ENCODE data around the gene ZNF518B.
"Not testable (repeated sequence)": the region's sequence is repeated elsewhere in the genome, so short reads cannot be mapped to it uniquely, and the experiment has no call there.

ZNF518B gene

DNA sequence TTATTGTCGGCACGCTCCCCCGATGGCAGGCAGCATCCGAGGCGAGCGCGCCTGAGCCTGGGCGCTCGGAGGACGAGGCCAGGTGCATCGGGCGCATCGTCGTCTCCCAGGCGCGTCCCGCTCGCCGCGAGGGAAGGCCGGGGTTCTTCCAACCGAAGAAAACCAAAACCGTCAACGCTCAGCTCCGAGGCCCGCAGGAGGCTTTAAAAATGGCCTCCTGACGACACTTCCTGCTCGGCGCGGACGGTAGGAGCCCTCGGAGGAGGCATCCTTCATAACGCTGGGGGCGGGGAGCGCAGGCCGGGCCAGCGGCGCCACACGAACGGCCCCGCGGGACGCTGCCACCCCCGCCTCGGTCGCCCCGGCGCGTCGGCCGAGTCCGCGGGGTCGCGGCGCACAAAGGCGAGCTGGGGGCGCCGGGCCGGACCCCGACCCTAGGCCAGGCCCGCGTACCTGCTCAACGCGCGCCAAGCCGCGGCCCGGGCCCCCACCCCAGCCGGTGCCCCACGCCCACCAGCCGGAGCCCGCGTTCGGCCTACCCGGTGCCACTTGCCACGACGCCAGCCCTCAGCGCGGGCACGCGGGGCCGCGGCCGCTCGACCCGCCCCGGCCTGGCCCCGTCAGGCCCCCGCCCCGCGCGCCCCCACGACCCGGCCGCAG is 501 bp downstream of the ZNF518B start:
- peak; percentile 62 to 69 for DNase-seq

DNA sequence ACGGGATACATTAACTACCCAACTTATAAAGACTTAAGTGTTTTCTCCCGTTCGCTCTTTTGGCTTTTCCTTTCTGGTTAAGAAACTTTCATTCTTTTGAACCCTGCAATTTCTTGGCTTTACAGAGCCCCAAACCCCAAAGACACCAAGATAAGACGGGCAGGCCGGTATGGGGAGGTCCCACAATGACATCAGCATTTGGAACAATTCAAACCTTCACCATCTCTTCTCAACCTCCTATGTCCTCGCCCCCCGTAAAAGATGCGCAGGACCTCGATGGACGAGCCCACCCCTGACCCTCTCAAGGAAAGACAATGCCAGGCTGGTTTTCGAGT is 999 bp downstream of the ZNF518B start:
- no peak for DNase-seq

DNA sequence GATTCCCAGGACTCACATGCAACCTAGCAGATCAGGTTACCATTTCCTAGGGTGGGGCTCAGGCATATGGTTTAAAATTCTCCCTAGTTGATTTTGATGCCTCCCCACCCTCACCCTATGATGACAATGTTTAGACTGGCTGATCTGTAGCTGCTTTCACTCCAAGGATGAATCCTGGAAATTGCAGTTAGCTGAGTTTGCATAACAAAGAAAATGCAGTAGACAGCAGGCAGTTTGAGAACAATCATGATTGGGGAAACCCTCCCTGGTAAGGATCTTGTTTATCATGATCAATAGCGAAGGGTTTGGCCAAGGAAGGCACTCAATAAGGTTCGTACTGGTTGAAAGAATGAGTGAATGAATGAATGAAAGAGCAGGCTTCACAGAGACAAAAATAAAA is 2.1 kb downstream of the ZNF518B start:
- DNase-seq, result no peak

DNA sequence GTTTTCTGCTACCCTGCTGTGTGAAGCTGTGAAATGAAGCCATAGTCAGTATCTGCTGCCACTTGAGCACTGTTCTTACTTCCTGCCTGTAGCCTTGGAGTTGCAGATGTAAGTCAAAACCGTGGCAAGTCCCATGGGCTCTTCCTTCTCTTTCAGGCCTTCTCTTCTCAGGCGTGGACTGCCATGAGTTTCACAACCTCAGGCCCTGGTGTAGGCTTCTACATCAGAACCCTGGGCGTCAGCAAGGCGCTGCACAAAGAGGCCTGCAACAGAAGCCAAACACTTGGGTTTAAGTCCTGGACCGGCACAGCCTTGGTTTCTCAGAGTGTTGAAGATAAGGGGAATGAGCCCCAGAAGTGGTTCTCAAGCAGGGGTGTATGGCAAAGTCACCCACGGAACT is 2.5 kb downstream of the ZNF518B start:
- DNase-seq, result no peak

DNA sequence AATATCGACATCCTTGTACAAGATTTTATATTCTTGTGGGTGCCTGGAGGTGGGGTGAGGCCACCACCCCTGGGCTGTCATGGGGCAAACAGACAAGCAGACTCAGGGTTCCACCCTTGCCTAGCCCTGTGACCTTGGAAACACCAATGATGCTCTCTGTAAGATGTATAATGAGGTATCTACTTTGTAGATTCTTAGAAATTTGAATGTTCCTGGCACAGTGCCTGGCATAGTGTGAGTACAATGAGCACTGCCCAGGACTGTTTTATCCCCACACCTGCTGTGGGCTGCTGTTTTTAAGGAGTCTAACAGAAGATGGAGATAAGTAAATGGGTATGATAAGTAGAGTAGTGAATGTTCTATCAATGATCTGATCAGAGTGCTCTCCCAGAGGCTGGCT is 3.1 kb downstream of the ZNF518B start:
- DNase-seq, result no peak

DNA sequence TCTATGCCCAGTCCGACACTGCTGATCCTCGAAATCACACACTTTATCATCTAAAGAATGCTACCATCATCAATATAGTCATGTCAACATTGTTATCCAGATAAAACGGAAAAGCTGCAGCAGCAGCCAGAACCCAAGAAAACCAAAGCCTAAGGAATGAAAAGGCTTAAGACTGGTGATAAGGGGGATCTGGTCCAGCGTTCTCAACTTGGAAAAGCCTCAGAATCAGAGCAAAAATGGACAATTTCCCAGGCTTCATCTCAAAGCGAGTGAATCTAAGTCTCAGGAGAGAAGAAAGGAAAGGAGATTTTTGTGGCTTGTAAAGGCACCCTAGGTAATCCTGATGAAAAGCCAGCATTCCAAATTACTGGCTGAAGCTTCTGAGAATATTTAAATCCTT is 8.2 kb downstream of the ZNF518B start:
- DNase-seq, result no peak

DNA sequence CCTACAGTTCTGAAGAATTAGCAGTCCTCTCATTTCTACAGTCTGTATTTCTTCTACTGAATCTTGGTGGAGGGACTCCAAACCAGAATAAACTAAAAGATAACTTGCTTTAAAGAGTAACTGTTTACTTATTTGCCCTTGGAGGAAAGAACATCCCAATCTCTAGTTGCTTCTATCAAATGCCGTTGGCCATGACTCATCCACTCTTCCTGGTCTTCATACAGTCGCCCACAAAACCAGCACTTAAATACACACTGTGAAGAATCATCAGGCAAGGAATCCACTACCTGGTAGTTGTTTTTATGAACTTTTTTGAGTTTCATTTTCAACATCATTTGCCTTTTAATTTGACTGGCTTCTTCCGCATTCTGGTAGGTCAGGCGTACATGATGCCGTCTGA is 14.2 kb downstream of the ZNF518B start:
- no peak for DNase-seq

DNA sequence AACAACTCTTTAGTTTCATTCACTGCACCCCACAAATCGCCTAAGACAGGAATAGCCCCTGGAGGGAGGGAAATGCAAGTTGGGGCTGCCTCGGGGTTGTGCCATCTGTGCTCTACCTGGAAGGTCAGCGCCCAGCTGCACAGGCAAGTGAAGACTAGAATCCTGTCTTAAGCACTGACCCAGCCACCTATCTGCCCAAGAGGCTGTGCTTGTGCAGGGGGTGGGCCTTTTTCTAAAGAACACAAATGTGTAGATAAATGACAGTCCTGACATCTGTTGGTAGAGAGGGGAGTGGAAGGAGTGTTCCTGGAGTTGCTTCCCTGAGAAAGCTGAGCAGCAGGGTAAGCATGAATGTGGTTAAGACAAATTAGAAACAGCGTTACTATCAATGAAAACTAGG is 15.7 kb downstream of the ZNF518B start:
- no peak for DNase-seq

DNA sequence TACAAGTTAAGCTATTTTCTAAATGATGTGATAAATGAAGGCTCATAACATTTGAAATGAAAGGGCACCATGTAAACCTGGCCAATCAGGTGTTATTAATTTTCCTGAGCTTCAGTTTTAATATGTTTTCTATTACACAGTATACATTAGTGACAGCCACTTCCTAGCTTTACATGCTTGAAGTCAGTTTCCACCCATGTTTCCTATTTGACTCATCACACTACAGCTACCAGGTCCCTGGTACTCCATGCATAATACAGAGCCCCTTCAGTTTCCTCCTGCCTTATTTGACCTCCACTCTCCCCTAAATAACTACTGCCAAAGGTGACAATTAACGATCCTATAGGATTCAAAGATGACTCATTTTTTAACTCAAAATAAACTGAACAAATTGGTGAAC is 18.3 kb downstream of the ZNF518B start:
- no peak for DNase-seq

DNA sequence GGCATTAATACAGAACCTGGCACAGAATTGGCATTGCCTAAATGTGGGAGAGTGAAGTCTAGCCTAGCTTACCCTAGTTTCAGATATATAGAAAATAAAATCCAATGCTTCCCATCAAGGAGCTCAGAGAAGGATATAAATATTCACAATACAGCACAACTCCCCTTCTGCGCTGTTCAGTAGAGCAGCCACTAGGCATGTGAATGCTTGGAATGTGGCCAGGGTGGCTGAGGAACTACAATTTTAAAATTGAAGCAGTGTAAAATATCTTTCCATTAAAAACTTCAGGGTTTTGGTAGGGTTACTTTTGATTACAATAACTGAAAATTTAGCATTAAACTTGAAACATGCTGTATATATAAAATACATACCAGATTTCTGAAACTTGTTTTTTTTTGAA is 19.5 kb downstream of the ZNF518B start:
- no peak for DNase-seq

DNA sequence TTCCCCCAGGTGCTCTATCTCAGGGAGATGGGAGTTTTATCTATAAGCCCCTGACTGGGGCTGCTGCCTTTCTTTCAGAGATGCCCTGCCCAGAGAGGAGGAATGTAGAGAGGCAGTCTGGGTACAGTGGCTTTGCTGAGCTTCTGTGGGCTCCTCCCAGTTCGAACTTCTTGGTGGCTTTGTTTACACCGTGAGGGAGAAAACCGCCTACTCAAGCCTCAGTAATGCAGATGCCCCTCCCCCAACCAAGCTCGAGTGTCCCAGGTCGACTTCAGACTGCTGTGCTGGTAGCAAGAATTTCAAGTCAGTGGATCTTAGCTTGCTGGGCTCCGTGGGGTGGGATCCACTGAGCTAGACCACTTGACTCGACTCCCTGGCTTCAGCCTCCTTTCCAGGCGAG is 29.5 kb downstream of the ZNF518B start:
- not testable (repeated sequence) for DNase-seq

DNA sequence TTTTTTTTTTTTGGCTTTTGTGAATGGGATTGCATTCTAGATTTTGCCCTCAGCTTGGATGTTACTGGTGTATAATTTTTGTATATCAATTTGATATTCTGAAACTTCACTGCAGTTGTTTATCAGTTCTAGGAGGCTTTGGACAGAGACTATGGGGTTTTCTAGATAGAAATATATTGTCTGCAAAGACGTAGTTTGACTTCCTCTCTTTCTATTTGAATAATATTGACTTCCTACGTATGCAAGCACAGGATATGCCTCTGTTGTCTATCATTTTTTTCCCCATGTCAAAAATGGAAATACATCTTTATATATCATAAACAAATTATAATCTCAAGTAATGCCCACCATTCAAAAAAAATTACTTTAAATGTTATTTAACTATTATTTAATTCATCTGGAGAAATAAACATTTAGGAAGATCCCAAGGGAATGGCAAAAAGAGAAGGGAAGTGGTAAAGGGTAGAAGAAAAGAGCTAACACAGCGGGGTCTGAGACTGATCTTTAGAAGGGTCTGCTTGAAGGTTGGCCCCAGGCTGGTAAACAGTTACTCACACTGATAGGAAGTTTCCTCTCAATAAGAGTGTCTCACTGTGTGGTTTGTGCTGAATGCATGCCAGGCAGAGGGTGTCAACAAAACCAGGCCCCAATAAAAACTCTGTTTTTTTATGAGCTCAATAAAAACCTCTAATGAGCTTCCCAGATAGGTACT is 35.7 kb downstream of the ZNF518B start:
- no peak for DNase-seq

DNA sequence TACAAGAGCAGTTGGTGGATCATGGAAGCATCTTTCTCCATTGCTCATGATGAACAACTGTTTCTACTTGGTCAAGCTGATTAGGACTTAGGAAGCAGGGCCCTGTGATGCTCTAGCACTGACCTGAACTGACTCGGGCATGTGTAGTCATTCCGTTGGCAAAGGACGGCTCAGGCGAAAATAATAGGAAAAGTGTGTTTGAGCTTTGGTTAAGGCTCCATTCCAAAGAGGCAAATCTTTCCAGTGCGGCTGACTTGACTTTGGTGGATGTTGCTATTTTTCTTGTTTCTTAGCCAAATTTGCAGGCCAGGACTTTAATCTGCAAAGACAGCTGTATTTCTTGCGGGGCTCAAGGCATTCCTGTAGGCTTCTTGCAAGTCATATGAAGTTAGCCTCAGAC is 39.5 kb downstream of the ZNF518B start:
- no peak for DNase-seq

DNA sequence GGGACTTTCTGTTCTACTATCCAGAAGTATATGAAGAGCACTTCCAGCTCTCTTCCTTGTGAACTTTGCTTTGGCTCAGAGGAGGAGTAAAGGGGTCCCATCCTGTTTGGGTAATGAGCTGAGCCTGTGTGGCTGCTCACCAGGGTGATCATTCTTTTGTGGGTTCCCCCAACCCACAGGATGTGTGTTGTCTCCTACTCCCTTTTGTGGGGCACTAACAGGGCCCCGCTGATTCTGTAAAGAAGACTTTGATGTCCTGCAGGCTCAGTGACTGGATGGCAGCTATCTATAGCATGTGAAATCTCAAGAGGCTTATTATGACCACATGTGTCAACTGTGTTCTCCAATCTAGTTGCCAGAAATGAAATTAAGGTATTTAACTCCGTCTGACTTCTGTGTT is 40.8 kb downstream of the ZNF518B start:
- no peak for DNase-seq

DNA sequence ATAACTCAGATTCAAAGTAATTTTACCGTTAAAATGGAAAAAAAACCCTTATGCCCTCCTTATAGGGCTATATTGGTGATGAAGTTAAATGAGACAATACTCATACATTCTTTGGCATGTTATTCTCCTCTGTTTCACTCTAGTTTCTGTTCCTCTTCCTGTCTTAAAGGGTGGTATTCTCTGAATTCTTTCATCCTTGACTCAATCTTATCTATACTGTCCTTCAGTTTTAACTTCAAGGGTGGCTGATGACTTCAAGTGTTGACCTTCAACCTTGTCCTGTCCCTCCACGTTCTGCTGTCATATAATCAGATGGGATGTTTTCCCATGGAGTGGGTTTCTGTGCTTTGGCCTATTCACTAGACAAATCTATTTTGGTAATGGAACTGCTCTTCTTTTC is 44.0 kb downstream of the ZNF518B start:
- no peak for DNase-seq

DNA sequence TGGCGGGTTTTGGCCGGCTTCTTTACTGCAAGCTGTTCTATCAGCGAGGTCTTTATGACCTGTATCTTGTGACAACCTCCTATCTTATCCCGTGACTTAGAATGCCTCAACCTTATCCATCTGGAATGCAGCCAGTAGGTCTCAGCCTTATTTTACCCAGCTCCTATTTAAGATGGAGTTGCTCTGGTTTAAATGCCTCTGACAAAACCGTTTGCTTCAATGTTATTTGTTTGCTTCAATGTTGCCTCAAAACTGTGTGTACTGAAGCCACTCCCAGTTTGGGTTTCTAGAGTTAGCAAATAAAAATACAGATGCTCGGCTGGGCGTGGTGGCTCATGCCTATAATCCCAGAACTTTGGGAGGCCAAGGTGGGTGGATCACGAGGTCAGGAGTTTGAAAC is 51.6 kb downstream of the ZNF518B start:
- DNase-seq, result no peak

DNA sequence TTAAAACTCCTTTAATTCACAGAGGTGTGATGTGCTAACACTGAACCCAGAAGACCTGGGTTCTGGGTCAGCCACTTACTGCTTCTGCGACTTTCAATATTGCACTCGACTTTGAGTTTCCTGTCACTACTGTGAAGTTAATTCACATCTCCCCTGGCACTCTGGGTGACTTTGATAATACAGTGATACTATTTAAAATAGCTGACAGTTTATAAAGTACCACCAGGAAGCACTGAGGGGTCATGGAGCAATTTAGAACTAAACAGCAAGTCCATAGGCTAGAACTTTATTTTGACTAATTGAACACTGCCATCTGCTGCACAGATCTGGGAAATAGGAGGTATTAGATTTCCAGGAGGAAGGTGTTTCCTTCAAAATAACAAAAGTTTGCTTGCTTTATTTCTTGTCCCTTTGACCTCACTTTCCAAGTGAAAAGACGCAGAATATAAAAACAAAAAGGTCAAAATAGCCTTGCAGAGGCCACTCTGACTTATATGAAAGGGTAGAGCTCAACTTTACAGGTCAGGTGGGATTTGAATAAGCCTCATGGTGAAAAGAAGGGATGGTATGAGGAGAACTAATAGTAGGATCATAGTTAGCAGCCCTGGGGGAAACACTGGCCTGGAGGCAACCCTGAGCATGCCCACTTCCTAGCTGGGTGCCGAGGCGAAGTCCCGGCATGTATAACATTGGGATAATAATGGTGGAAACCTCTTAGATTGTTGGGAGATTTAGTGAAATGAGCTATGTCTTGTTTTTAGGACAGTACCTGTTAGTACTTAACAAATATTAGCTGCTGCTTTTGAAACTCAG is 53.4 kb downstream of the ZNF518B start:
- no peak for DNase-seq

DNA sequence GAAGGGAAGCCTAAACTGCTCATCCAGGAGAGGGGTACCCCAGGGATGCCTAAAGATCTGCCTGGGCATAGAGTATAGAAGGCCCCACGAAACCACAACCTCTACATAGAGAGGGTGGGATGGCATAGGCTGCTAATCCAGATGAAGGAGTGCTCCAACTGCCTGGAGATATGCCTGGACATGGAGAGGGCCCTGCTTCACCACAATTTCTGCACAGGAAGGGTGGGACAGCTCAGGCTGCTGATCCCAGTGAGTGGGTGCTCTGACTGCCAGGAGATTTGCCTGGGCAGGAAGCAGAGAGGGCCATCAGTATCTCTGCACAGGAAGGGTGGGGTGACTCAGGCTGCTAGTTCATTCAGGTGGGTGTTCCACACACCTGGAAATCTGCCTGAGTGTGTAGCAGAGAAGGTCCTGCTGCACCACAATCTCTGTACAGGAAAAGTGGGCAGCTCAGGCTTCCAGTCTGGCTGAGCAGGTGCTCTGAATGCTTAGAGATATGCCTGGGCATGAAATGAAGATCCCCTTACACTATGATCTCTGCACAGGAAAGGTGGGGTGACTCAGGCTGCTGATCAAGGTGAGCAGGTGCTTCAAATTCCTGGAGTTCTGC is 61.1 kb downstream of the ZNF518B start:
- no peak for DNase-seq

Measured in activated CD4-positive, alpha-beta T cell treated with anti-CD3 and anti-CD28 coated beads, Interleukin-2, amount 50 U/mL, for 48 hours (primary cell).